MM.1S (cell line): ENCODE measurements around the gene IL2RA.

Source experiments
- CTCF ChIP-seq: fragments of 300-600 bp; sonication (generic); IDR thresholded peaks from 2 replicates; pipeline ENCODE4 v1.5.1; 2016; ENCODE audit warnings: antibody characterized with exemption, low read length, mixed read lengths
- EZH2 ChIP-seq: fragments of 300-600 bp; sonication (generic); optimal IDR thresholded peaks from 2 replicates; pipeline ENCODE3; 2017; ENCODE audit warnings: low read depth, mild to moderate bottlenecking, antibody characterized with exemption, low read length, mixed read lengths

DNA sequence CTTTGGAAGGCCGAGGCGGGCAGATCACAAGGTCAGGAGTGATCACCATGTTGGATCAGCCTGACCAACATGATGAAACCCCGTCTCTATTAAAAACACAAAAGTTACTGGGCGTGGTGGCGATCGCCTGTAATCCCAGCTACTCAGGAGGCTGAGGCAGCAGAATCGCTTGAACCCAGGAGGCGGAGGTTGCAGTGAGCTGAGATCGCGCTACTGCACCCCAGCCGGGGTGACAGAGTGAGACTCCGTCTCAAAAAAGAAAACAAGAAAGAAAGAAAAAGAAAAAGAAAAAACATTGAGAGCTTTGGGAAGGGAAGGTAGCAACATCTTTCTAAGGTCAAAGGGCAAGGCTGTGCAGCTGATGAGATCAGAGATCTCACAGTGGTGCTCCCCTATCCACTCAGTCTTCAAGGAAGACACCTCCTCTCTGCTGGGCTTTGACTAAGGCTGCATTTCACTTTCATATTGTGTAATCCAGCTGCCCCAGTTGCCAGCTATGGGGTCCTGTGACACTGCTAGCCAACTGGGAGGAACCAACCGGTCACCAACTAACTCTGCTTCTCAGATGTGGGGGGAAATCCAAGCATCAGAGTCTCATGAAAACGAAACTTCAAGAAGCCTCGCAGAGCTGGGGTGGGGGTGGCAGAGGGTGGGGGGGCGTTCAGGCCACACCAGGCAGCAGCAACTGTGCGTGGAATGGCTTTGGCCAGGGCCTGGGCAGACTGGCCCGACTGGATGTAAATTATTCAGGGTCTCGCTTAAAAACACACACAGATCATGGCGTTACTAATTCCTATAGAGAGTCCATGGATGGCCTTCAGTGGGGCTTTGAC is 86.3 kb downstream of the IL2RA start:
- no peak for TF ChIP-seq CTCF
- no peak for TF ChIP-seq EZH2
